HepG2 (cell line): ENCODE measurements around the gene CARD19. TPM values are rescaled to one million over a fixed set of nuclear protein-coding genes. Genes with fewer than 3 reads are reported as not detected.

Experiments used
- AGO1 ChIP-seq: fragments of 200-400 bp; formaldehyde crosslinking; IDR thresholded peaks from 2 replicates; pipeline ENCODE4 v1.6.1; 2017; ENCODE audit warnings: mild to moderate bottlenecking, low read depth, low read length, moderate library complexity; ENCODE audit not compliant: poor library complexity, severe bottlenecking
- CCAR2 ChIP-seq: fragments of 200-400 bp; formaldehyde crosslinking; optimal IDR thresholded peaks from 2 replicates; pipeline ENCODE3; 2018; ENCODE audit warnings: low read depth, mild to moderate bottlenecking, low read length, moderate library complexity
- DPF2 ChIP-seq: sonication (generic); formaldehyde crosslinking; IDR thresholded peaks from 2 replicates; pipeline ENCODE4 v1.4.0; 2020; ENCODE audit warnings: mild to moderate bottlenecking, low read depth, missing genetic modification reagents, borderline replicate concordance
- KDM6A ChIP-seq: IDR thresholded peaks from 2 replicates; pipeline ENCODE4 v1.6.1; 2016; ENCODE audit warnings: low read depth
- KLF12 ChIP-seq: sonication (generic); formaldehyde crosslinking; IDR thresholded peaks from 2 replicates; pipeline ENCODE4 v1.4.0; 2020; ENCODE audit warnings: missing genetic modification reagents, borderline replicate concordance
- LCORL ChIP-seq, 2 experiments: fragments of 450-650 bp in 1 of 2; sonication (generic) in 1 of 2; formaldehyde crosslinking in 1 of 2; IDR thresholded peaks; 2 replicates each; pipeline versions ENCODE4 v1.5.0 to v1.6.1; 2017 to 2020; ENCODE audit warnings: antibody characterized with exemption in 1 of 2, missing genetic modification reagents in 1 of 2
- SMC3 ChIP-seq: IDR thresholded peaks from 2 replicates; pipeline ENCODE4 v1.6.1; 2011; ENCODE audit warnings: low read length, improper control_type of control experiment
- TBX3 ChIP-seq: fragments of 450-650 bp; IDR thresholded peaks from 2 replicates; pipeline ENCODE4 v1.6.1; 2017; ENCODE audit warnings: antibody characterized with exemption, mild to moderate bottlenecking, inconsistent platforms, borderline replicate concordance
- TOE1 ChIP-seq: sonication (generic); formaldehyde crosslinking; IDR thresholded peaks from 2 replicates; pipeline ENCODE4 v1.4.0; 2020; ENCODE audit warnings: mild to moderate bottlenecking, missing genetic modification reagents
- TOPORS ChIP-seq: sonication (generic); formaldehyde crosslinking; IDR thresholded peaks from 2 replicates; pipeline ENCODE4 v1.8.0; 2023; ENCODE audit warnings: mild to moderate bottlenecking, missing genetic modification reagents
- YEATS2 ChIP-seq: sonication (generic); formaldehyde crosslinking; IDR thresholded peaks from 2 replicates; pipeline ENCODE4 v1.4.0; 2020; ENCODE audit warnings: missing genetic modification reagents, borderline replicate concordance
- ZBTB20 ChIP-seq: sonication (generic); formaldehyde crosslinking; IDR thresholded peaks from 2 replicates; pipeline ENCODE4 v1.8.1; 2023; ENCODE audit warnings: missing genetic modification reagents, low read depth, mild to moderate bottlenecking, borderline replicate concordance
- ZNF724P ChIP-seq: sonication (generic); formaldehyde crosslinking; IDR thresholded peaks from 2 replicates; pipeline ENCODE4 v1.8.0; 2022; ENCODE audit warnings: missing genetic modification reagents, borderline replicate concordance
- ZNF883 ChIP-seq: sonication (generic); formaldehyde crosslinking; IDR thresholded peaks from 2 replicates; pipeline ENCODE4 v1.5.1; 2020; ENCODE audit warnings: mild to moderate bottlenecking, missing genetic modification reagents; ENCODE audit errors: not compliant biosample characterization
- polyA plus RNA-seq, 8 experiments: library from polyadenylated mRNA; depleted of rRNA in 3 of 8; stranded (reverse) in 7 of 8; unstranded in 1 of 8; fragments of >200 nt; fragmentation: Illumina TruSeq in 4 of 8; extraction: Trizol in 4 of 8; gene quantifications; 2 replicates each; pipeline versions ENCODE4 v1.2.1 to v1.2.3, GENCODE V29; 2011 to 2016; ENCODE audit warnings: low read depth in 4 of 8, missing spikeins in 1 of 8, mixed read lengths in 1 of 8; ENCODE audit not compliant: insufficient read depth in 1 of 8
- total RNA-seq, 5 experiments: library from RNA; depleted of rRNA; stranded (reverse); fragments of >200 nt; fragmentation: Illumina TruSeq; extraction: Trizol; gene quantifications; 2 replicates each; pipeline ENCODE4 v1.2.3, GENCODE V29; 2016; ENCODE audit warnings: low read depth in 1 of 5
- TF ChIP-seq, protein P1 (sequence below): sonication (generic); formaldehyde crosslinking; IDR thresholded peaks from 2 replicates; pipeline ENCODE4 v1.4.0; 2020; ENCODE audit warnings: missing genetic modification reagents
- TF ChIP-seq, protein P2 (sequence below): sonication (generic); formaldehyde crosslinking; IDR thresholded peaks from 2 replicates; pipeline ENCODE4 v1.4.0; 2020; ENCODE audit warnings: mild to moderate bottlenecking, missing genetic modification reagents
- TF ChIP-seq, protein P3 (sequence below): sonication (generic); formaldehyde crosslinking; IDR thresholded peaks from 2 replicates; pipeline ENCODE4 v1.4.0; 2020; ENCODE audit warnings: missing genetic modification reagents
- TF ChIP-seq, protein P4 (sequence below), 2 experiments: fragments of 450-650 bp in 1 of 2; sonication (generic) in 1 of 2; formaldehyde crosslinking; IDR thresholded peaks; 2 replicates each; pipeline versions ENCODE4 v1.5.0 to v1.8.0; 2020 to 2022; ENCODE audit warnings: mild to moderate bottlenecking in 1 of 2, missing genetic modification reagents in 1 of 2

Gene CARD19
- total and polyA plus RNA-seq, 2 of the 13 experiments (the other 11 are each of a cell fraction or from before 2014, with no cell fraction given) = 18.4 to 47.2 TPM

DNA sequence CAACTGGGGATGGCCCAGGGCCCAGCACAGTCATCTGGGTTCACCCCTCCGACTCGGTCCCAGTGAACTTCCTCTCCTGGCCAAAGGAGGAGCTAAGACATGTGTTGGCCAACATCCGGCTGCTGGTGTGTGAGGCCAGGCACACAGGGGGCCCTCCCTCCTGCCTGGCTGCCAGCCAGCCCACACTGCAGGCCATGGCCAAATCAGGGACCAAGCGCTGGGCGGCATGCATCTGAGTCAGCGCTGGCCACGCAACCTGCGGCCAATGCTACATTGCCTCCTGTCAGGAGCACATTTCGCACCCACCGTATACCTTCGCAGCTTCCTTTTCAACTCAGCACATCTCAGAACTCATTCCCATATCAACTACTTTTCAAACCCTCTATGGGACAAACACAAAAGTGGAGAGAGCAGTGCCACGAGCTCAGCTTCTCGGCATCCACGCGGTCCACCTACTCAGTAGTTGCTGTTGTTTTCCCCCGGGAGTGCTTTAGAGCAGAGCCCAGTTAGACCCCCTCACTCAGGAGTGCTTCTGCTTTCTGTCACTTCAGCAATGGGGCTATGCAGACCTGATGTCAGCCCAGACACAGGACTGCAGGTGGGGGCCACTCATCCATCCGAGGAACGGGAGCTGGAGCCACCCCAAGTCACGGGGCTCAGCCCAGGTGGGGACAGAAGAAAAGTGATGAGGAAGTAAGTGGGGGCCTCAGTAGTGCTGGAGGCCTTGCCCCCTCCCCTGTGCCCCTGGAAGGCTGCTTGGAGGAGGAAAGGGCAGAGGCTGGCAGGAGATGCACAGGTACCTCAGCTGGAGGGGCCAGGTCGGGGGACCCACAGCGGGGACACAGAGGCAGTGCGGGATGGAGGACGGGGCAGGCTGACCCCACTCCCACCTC is 24.2 kb downstream of the CARD19 start (continued):
- TF ChIP-seq, protein P1, sequence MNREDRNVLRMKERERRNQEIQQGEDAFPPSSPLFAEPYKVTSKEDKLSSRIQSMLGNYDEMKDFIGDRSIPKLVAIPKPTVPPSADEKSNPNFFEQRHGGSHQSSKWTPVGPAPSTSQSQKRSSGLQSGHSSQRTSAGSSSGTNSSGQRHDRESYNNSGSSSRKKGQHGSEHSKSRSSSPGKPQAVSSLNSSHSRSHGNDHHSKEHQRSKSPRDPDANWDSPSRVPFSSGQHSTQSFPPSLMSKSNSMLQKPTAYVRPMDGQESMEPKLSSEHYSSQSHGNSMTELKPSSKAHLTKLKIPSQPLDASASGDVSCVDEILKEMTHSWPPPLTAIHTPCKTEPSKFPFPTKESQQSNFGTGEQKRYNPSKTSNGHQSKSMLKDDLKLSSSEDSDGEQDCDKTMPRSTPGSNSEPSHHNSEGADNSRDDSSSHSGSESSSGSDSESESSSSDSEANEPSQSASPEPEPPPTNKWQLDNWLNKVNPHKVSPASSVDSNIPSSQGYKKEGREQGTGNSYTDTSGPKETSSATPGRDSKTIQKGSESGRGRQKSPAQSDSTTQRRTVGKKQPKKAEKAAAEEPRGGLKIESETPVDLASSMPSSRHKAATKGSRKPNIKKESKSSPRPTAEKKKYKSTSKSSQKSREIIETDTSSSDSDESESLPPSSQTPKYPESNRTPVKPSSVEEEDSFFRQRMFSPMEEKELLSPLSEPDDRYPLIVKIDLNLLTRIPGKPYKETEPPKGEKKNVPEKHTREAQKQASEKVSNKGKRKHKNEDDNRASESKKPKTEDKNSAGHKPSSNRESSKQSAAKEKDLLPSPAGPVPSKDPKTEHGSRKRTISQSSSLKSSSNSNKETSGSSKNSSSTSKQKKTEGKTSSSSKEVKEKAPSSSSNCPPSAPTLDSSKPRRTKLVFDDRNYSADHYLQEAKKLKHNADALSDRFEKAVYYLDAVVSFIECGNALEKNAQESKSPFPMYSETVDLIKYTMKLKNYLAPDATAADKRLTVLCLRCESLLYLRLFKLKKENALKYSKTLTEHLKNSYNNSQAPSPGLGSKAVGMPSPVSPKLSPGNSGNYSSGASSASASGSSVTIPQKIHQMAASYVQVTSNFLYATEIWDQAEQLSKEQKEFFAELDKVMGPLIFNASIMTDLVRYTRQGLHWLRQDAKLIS (CRISPR knock-in tag) = peak; percentile 86
- TF ChIP-seq CCAR2 = no peak
- peak; percentile 48; the same call in 1 of the 2 replicates for TF ChIP-seq DPF2 (CRISPR knock-in tag)
- TF ChIP-seq ZNF724P (CRISPR knock-in tag) = 0 out of 2 replicates have a peak, but pooled peaks have one; percentile 76
- TF ChIP-seq YEATS2 (CRISPR knock-in tag) = peak; percentile 88; the same call in 1 of the 2 replicates
- peak; percentile 78 for TF ChIP-seq ZNF883 (CRISPR knock-in tag)
- TF ChIP-seq TOE1 (CRISPR knock-in tag) = 0 out of 2 replicates have a peak, but pooled peaks have one; percentile 57
- peak; percentile 80; the same call in 1 of the 2 replicates for TF ChIP-seq TOPORS
- TF ChIP-seq SMC3 = no peak
- TF ChIP-seq ZBTB20 (CRISPR knock-in tag) = peak; percentile 61; the same call in 1 of the 2 replicates
- 0 out of 2 replicates have a peak, but pooled peaks have one; percentile 21 for TF ChIP-seq TBX3
- peak; percentile 56; the same call in 1 of the 2 replicates for TF ChIP-seq KDM6A (CRISPR knock-in tag)
- 0 out of 2 replicates have a peak, but pooled peaks have one; percentile 58 for TF ChIP-seq KLF12 (CRISPR knock-in tag)
- TF ChIP-seq, protein P2, sequence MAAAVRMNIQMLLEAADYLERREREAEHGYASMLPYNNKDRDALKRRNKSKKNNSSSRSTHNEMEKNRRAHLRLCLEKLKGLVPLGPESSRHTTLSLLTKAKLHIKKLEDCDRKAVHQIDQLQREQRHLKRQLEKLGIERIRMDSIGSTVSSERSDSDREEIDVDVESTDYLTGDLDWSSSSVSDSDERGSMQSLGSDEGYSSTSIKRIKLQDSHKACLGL = peak; percentile 70; the same call in 1 of the 2 replicates
- TF ChIP-seq LCORL (IDR thresholded peaks at IDR 0.05) = 0 out of 2 replicates have a peak, but pooled peaks have one; percentile 40
- TF ChIP-seq LCORL (CRISPR knock-in tag; IDR thresholded peaks at IDR 0.05) = peak; percentile 99
- TF ChIP-seq, protein P3, sequence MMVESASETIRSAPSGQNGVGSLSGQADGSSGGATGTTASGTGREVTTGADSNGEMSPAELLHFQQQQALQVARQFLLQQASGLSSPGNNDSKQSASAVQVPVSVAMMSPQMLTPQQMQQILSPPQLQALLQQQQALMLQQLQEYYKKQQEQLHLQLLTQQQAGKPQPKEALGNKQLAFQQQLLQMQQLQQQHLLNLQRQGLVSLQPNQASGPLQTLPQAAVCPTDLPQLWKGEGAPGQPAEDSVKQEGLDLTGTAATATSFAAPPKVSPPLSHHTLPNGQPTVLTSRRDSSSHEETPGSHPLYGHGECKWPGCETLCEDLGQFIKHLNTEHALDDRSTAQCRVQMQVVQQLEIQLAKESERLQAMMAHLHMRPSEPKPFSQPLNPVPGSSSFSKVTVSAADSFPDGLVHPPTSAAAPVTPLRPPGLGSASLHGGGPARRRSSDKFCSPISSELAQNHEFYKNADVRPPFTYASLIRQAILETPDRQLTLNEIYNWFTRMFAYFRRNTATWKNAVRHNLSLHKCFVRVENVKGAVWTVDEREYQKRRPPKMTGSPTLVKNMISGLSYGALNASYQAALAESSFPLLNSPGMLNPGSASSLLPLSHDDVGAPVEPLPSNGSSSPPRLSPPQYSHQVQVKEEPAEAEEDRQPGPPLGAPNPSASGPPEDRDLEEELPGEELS = peak; percentile 82
- TF ChIP-seq, protein P4, sequence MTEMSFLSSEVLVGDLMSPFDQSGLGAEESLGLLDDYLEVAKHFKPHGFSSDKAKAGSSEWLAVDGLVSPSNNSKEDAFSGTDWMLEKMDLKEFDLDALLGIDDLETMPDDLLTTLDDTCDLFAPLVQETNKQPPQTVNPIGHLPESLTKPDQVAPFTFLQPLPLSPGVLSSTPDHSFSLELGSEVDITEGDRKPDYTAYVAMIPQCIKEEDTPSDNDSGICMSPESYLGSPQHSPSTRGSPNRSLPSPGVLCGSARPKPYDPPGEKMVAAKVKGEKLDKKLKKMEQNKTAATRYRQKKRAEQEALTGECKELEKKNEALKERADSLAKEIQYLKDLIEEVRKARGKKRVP (CRISPR knock-in tag; IDR thresholded peaks at IDR 0.05) = peak in 1 of 2 experiments; percentile 88; a peak in 2 of 4 replicates
- peak; percentile 94 for TF ChIP-seq AGO1
